Type B pancreatic cell (in vitro differentiated cells): ENCODE results near the gene PTP4A1. TPM values are rescaled to one million over a fixed set of nuclear protein-coding genes. Genes with fewer than 3 reads are reported as not detected.
"Not testable (repeated sequence)": the region's sequence is repeated elsewhere in the genome, so short reads cannot be mapped to it uniquely, and the experiment has no call there.

Experiments
- DNase-seq: peaks from one replicate; pipeline ENCODE4 v3.0.0; 2021; ENCODE audit warnings: mixed read lengths; ENCODE audit not compliant: unreplicated experiment; ENCODE audit errors: extremely low spot score
- H3K27ac Mint-ChIP-seq: 2 replicates; pipeline ENCODE4 v1.8.0; 2021; ENCODE audit warnings: mild to moderate bottlenecking, mixed read lengths
- H3K27me3 Mint-ChIP-seq: 2 replicates; pipeline ENCODE4 v1.8.0; 2021; ENCODE audit warnings: mixed read lengths
- H3K36me3 Mint-ChIP-seq: 2 replicates; pipeline ENCODE4 v1.8.0; 2021; ENCODE audit warnings: mixed read lengths
- H3K4me1 Mint-ChIP-seq: one replicate; pipeline ENCODE4 v1.8.0; 2021; ENCODE audit warnings: mixed read lengths; ENCODE audit not compliant: unreplicated experiment
- H3K4me3 Mint-ChIP-seq: 2 replicates; pipeline ENCODE4 v1.8.0; 2021; ENCODE audit warnings: mild to moderate bottlenecking, mixed read lengths
- H3K9me3 Mint-ChIP-seq: 2 replicates; pipeline ENCODE4 v1.8.0; 2021; ENCODE audit warnings: mixed read lengths
- long read RNA-seq: library from polyadenylated mRNA; unstranded; transcript quantifications from one replicate; pipeline ENCODE4 v2.0.0, GENCODE V29; 2020
- total RNA-seq: library from RNA; stranded (reverse); gene quantifications from 2 replicates; pipeline ENCODE4 v1.2.1, GENCODE V29; 2021; ENCODE audit warnings: low replicate concordance
- TF ChIP-seq, protein P1 (sequence below): fragments of 200-600 bp; sonication (generic); conservative IDR thresholded peaks from 2 replicates; pipeline ENCODE4 v1.5.0; 2021; ENCODE audit warnings: antibody characterized with exemption, mild to moderate bottlenecking

Gene PTP4A1
- 85.6 and 133 TPM in 2 replicates for total RNA-seq
- long read RNA-seq, full-length matches to known transcripts, result 12 of 88 reads
- long read RNA-seq, partial matches to known transcripts, result 49 of 88 reads
- long read RNA-seq, other reads (novel, unspliced or antisense), result 27 of 88 reads

DNA sequence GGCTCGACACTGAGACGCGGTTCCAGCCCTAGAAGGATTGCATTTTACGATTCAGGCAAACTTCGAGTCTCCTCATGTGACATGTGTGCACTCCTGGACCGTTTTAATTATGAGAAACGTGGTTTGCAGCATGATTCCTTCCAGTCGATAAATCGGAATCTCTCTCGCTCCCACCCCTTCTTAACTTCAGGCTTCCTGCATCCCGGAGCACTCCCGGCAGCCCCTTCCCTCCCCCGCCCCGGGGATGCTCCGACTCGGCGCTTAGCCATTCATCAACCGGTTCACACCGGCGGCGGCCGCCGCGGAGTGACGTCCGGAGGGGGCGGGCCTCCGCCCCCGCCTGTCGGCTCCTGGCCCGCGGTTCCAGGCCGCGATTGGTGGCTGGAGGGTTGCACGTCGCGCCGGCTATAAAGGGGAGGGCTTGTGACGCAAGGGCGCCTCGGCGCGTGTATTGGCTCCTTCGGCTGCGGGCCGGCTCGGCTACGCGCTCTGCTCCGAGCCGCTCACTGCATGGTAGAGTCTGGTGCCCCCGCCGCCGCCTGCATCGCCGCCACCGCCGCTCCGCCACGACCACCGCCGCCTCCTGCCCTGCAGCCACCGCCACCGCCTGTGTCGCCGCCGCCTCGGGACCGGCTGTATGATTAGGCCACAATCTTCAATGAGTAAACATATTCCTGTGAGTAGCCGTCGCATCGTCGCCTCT is at the start of gene PTP4A1, which contains the start of gene LOC128125822:
Gene PTP4A1 (plus strand): TSS at position 437 of the 703 bp plus-strand sequence. CDS start 4,401 bp downstream, outside the sequence.
Gene LOC128125822 (plus strand): TSS at position 437 of the 703 bp plus-strand sequence.
- peaks cover 6% of the 10 kb centered on the region for H3K9me3 Mint-ChIP-seq
- peak within 1 kb of the TSS; percentile 97 for H3K4me3 Mint-ChIP-seq
- H3K36me3 Mint-ChIP-seq, result peaks cover 21% of the 10 kb centered on the region
- H3K27ac Mint-ChIP-seq, result peak within 1 kb of the TSS; percentile 98
- TF ChIP-seq, protein P1, sequence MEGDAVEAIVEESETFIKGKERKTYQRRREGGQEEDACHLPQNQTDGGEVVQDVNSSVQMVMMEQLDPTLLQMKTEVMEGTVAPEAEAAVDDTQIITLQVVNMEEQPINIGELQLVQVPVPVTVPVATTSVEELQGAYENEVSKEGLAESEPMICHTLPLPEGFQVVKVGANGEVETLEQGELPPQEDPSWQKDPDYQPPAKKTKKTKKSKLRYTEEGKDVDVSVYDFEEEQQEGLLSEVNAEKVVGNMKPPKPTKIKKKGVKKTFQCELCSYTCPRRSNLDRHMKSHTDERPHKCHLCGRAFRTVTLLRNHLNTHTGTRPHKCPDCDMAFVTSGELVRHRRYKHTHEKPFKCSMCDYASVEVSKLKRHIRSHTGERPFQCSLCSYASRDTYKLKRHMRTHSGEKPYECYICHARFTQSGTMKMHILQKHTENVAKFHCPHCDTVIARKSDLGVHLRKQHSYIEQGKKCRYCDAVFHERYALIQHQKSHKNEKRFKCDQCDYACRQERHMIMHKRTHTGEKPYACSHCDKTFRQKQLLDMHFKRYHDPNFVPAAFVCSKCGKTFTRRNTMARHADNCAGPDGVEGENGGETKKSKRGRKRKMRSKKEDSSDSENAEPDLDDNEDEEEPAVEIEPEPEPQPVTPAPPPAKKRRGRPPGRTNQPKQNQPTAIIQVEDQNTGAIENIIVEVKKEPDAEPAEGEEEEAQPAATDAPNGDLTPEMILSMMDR, result no peak
- H3K4me1 Mint-ChIP-seq, result peaks cover 24% of the 10 kb centered on the region
- DNase-seq, result peak; percentile 98
- H3K27me3 Mint-ChIP-seq, result no peaks in the 10 kb centered on the region

GRCh38 chr6:63522911-63523287 is 49.4 kb upstream of the PTP4A1 start:
- not testable (repeated sequence) for H3K27ac Mint-ChIP-seq, H3K4me1 Mint-ChIP-seq, DNase-seq, H3K36me3 Mint-ChIP-seq, H3K27me3 Mint-ChIP-seq, H3K9me3 Mint-ChIP-seq, H3K4me3 Mint-ChIP-seq

DNA sequence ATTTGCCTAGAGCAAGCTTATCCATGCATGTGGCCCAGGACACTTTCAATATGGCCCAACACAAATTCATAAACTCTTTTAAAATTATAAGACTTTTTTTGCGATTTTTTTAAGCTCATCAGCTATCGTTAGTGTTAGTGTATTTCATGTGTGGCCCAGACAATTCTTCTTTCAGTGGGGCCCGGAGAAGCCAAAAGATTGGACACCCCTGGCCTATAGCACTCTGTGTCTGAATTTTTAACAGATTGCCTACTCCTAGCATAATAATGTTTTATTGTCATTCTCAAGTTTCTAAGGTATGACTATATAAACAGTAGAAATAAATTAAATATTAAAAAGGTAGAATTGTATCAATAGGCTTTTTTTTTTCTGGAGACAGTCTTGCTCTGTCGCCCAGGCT is 48.6 kb upstream of the PTP4A1 start:
- Mint-ChIP-seq H3K36me3 (no peaks in the 10 kb centered on the region), H3K9me3 (no peaks in the 10 kb centered on the region), H3K4me1 (no peaks in the 10 kb centered on the region), H3K27me3 (no peaks in the 10 kb centered on the region), H3K4me3 (no peak overlapping the region), H3K27ac (no peak overlapping the region)
- no peak for DNase-seq
- TF ChIP-seq, protein P1, result no peak

- no peak overlapping the region for H3K27ac Mint-ChIP-seq
- TF ChIP-seq, protein P1, result no peak
- H3K4me1 Mint-ChIP-seq, result no peaks in the 10 kb centered on the region
- DNase-seq, result no peak
- H3K9me3 Mint-ChIP-seq, result no peaks in the 10 kb centered on the region
- H3K4me3 Mint-ChIP-seq, result no peak overlapping the region
- no peaks in the 10 kb centered on the region for H3K36me3 Mint-ChIP-seq
- H3K27me3 Mint-ChIP-seq, result no peaks in the 10 kb centered on the region
Measured at GRCh38 chr6:63525186-63525878, 46.9 kb upstream of the PTP4A1 start.

GRCh38 chr6:63526931-63527330 is 45.3 kb upstream of the PTP4A1 start:
- no peak for DNase-seq
- TF ChIP-seq, protein P1, result no peak
- no peaks in the 10 kb centered on the region for H3K36me3 Mint-ChIP-seq
- no peaks in the 10 kb centered on the region for H3K4me1 Mint-ChIP-seq
- no peak overlapping the region for H3K4me3 Mint-ChIP-seq
- H3K9me3 Mint-ChIP-seq, result no peaks in the 10 kb centered on the region
- H3K27ac Mint-ChIP-seq, result no peak overlapping the region
- no peaks in the 10 kb centered on the region for H3K27me3 Mint-ChIP-seq
